GM18502 (cell line): Measurements from ENCODE around the gene MEF2A.

Experiments
- ATAC-seq: cut with Tn5 transposase; IDR thresholded peaks from one replicate; pipeline ENCODE4 v1.9.1; 2021; ENCODE audit warnings: mild to moderate bottlenecking; ENCODE audit not compliant: unreplicated experiment, poor library complexity

The MEF2A gene

GRCh38 chr15:99683000-99683670 lies 117.4 kb downstream of the MEF2A start:
- ATAC-seq, result no peak

- no peak for ATAC-seq
Measured at GRCh38 chr15:99686290-99686689, 120.5 kb downstream of the MEF2A start.

- ATAC-seq, result no peak
Measured at GRCh38 chr15:99692825-99693224, 127.0 kb downstream of the MEF2A start.

- no peak for ATAC-seq
Measured at GRCh38 chr15:99696096-99696495, 130.3 kb downstream of the MEF2A start.

GRCh38 chr15:99702895-99703602 lies 137.3 kb downstream of the MEF2A start:
- peak; percentile 26 for ATAC-seq

GRCh38 chr15:99703603-99704443 lies 138.0 kb downstream of the MEF2A start:
- peak; percentile 67 for ATAC-seq

- peak; percentile 65 for ATAC-seq
Measured at GRCh38 chr15:99704444-99704838, 138.7 kb downstream of the MEF2A start.

- no peak for ATAC-seq
Measured at GRCh38 chr15:99706557-99707303, 140.9 kb downstream of the MEF2A start.

- ATAC-seq, result no peak
Measured at GRCh38 chr15:99707473-99708270, 141.9 kb downstream of the MEF2A start.

GRCh38 chr15:99708563-99708962 lies 142.8 kb downstream of the MEF2A start:
- no peak for ATAC-seq

- no peak for ATAC-seq
Measured at GRCh38 chr15:99709243-99709986, 143.6 kb downstream of the MEF2A start.

- no peak for ATAC-seq
Measured at GRCh38 chr15:99711625-99712024, 145.8 kb downstream of the MEF2A start.

GRCh38 chr15:99712415-99712814 lies 146.6 kb downstream of the MEF2A start:
- no peak for ATAC-seq

- no peak for ATAC-seq
Measured at GRCh38 chr15:99716540-99717095, 150.8 kb downstream of the MEF2A start.

- ATAC-seq, result peak; percentile 45
Measured at GRCh38 chr15:99717161-99718009, 151.6 kb downstream of the MEF2A start.

GRCh38 chr15:99718421-99718820 lies 152.6 kb downstream of the MEF2A start:
- no peak for ATAC-seq

GRCh38 chr15:99719096-99719541 lies 153.3 kb downstream of the MEF2A start:
- ATAC-seq, result peak; percentile 80

GRCh38 chr15:99720533-99720932 lies 154.7 kb downstream of the MEF2A start:
- no peak for ATAC-seq
